Measurements from ENCODE around the gene PPP1R9A.

PPP1R9A gene

DNA sequence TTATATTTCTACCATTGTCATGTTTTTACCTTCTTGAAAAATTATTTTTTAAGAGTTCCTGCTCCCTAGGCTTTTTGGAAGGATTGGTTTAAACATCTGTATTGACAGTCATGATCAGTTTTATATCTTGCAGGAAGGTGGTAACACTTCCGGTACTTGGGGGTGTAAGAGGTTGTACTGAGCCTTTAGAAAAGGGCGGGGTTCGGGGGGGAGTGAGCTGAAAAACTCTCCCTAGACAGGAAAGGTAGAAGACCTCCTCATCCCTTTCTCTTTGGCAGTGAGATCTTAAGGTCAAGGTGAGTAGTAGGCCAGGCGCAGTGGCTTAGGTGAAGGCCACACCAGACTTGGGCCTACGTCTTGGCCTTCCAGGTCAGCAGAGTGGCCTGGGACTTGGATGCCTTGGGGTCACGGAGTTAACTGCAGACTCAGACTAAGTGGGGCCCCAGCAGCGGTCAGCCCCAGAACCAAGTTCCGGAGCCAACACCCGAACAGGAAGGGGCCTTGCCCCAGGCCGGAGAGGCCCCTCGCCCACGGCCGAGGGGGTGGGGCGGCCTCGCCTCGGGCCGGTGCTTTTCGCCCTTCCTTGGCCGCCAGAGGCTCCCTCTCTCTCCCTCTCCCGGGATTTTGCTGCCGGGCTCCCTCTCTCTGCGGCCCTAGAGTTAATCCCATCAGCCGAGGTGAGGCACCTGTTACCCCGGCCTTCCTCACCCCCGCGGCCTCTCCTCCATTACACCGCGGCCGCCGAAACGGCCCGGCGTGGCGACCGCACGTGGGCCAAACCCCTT, at the start of gene PPP1R9A:
PPP1R9A (plus strand) TSS at position 569 of the 785 bp plus-strand sequence. CDS start 2,520 bp downstream, outside the sequence.
- no peak for DNase-seq (ENCODE audit: low read depth in 2 of 2)

GRCh38 chr7:94871132-94871531, 36.3 kb upstream of the PPP1R9A start:
- no peak for DNase-seq (ENCODE audit: low read depth in 2 of 2)

DNA sequence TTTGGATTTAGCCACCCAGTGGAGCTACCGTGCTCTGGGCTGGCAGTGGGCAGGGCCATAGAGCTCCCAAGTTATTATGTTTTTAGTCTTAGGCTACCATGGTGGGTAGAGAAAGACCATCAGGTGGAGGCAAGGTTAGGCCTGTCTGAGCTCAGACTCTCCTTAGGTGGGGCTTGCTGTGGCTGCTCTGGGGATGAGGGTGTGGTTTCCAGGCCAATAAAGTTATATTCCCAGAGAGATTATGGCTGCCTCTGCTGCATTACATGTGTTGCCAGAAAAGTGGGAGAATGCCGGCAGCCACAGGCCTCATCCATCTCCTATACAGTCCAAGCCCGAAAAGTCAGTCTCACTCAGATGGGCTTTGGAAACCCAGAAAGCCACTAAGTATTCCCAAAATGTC, 34.2 kb upstream of the PPP1R9A start:
- no peak for DNase-seq (ENCODE audit: low read depth in 2 of 2)

GRCh38 chr7:94874036-94874785, 33.2 kb upstream of the PPP1R9A start:
- no peak for DNase-seq (ENCODE audit: low read depth in 2 of 2)

- DNase-seq (ENCODE audit: low read depth in 2 of 2): no peak
Measured at GRCh38 chr7:94875201-94875600, 32.2 kb upstream of the PPP1R9A start.

DNA sequence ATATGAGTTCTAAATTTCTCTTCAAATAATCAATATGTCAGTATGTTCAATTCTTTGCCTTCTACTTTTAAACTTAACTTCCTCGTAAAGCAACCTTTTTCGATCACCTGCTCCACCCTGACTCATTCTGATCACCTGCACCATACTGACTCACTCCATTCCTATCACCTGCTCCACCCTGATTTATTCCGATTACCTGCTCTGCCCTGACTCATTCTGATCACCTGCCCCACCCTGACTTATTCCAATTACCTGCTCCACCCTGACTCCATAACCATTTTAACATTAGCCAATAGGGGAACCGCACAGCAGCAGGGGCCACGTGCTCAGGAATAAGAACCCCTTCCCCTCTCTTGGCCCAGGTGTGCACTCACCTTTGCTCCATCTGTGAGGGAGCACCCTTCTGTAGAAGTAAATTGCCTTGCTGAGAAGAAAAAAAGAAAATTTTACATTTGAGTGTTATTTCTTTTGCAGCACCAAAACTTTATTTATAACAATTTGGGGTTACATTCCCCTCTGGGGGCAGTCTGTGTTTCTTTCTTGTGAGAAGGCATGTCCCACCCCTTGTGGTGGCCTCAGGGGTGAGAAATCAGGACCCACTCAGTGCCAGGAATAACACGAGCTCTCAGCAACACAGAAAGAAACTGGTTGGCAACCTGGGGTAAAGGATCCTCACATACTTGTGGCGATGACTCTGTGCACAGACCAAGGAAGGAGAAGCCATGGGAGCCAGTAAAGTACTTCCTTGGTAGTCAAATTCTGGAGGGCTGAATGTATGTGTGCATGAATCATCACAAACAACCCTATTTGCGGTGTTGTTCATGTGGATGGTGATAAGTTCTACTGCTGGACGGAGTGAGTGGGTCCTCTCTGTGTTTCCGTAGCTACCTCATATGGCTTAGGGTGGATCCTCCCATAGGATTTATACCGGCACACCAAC, 29.4 kb upstream of the PPP1R9A start:
- no peak for DNase-seq (ENCODE audit: low read depth in 2 of 2)

DNA sequence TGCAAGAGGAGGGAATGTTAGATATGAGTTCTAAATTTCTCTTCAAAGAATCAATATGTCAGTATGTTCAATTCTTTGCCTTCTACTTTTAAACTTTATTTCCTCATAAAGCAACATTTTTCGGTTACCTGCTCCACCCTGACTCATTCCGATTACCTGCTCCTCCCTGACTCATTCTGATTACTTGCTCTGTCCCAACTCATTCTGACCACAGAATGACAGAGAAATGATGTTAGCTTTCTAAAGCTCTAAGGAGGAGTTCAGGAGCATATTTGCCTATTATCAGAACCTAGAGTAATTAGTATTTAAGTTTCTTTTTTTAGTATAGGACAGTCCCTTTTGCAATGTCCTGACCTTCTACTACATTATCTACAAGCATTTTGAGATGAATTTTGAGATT, 24.5 kb upstream of the PPP1R9A start:
- DNase-seq (ENCODE audit: low read depth in 2 of 2): no peak

GRCh38 chr7:94883616-94884015, 23.8 kb upstream of the PPP1R9A start:
- DNase-seq (ENCODE audit: low read depth in 2 of 2): no peak

GRCh38 chr7:94888551-94888950, 18.8 kb upstream of the PPP1R9A start:
- DNase-seq (ENCODE audit: low read depth in 2 of 2): no peak

- DNase-seq (ENCODE audit: low read depth in 2 of 2): no peak
Measured at GRCh38 chr7:94888995-94889523, 18.3 kb upstream of the PPP1R9A start.

GRCh38 chr7:94890216-94890615, 17.2 kb upstream of the PPP1R9A start:
- DNase-seq (ENCODE audit: low read depth in 2 of 2): no peak

GRCh38 chr7:94893661-94894060, 13.7 kb upstream of the PPP1R9A start:
- no peak for DNase-seq (ENCODE audit: low read depth in 2 of 2)

- no peak for DNase-seq (ENCODE audit: low read depth in 2 of 2)
Measured at GRCh38 chr7:94897541-94897940, 9.9 kb upstream of the PPP1R9A start.

DNA sequence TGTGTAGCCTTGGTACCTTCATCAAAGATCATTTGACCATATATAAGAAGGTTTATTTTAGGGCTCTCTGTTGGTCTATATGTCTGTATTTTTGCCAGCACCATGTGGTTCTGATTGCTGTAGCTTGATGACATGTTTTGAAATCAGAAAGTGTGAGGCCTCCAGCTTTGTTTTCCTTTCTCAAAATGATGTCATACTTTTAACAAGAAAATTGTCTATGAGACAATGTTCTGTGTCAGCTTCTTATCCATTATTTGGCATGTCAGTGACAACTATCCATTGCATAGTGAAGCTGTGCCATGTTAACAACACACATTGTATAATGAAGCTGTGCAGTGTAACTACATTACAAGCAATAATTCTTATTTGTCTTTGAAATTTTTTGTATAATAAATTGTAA, 9.1 kb upstream of the PPP1R9A start:
- no peak for DNase-seq (ENCODE audit: low read depth in 2 of 2)

GRCh38 chr7:94901981-94902380, 5.4 kb upstream of the PPP1R9A start:
- no peak for DNase-seq (ENCODE audit: low read depth in 2 of 2)

DNA sequence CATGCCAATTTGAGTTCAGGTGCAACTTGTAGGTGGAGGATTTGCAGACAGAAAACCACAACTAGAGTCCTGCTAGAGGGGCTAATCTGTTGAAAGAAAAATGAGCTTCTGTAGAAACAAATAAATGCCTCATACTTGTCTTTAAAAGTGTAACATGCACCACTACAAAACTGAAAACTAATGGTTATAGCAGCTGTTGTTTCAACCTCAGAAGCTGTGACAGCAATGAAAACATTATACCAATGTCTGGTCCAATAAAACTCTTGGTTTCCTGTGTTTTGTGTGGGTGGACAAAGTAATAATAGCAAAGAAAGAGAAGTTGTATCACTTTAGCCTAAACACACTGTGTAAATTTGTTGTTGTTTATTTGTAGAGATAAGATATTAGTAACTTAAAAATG, 3.4 kb upstream of the PPP1R9A start:
- no peak for DNase-seq (ENCODE audit: low read depth in 2 of 2)

GRCh38 chr7:94904982-94905381, 2.4 kb upstream of the PPP1R9A start:
- DNase-seq (ENCODE audit: low read depth in 2 of 2): no peak

- no peak for DNase-seq (ENCODE audit: low read depth in 2 of 2)
Measured at GRCh38 chr7:94906065-94906851, 1.1 kb upstream of the PPP1R9A start.

DNA sequence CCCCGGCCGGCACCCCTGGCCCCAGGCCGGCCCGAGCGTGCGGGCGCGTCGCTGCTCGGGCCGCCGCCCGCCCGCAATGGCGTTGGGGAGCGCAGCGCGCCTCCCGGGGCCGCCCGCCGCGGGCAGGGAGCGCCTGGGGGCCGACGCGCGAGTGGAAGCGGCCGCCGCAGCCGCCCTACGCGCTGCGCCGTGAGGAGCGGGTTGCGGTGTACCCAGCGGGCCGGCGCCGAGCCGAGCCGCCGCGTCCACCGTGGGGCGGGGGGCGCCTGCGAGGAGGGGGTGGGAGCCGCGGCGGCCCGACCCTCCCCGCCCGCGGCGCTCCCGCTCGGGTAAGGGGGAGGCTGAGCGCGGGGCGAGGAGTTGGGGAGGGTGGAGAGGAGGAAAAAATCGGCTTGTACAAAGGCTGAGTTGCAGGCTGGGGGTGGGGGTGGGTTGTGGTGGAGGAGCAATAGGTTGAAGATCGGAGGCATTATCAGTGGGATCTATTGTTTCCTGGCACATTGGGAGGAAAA, 473 bp downstream of the PPP1R9A start:
- no peak for DNase-seq (ENCODE audit: low read depth in 2 of 2)

GRCh38 chr7:94908323-94909178, 1.2 kb downstream of the PPP1R9A start:
- no peak for DNase-seq (ENCODE audit: low read depth in 2 of 2)
